ENCODE results near the gene LY6G6F.

The LY6G6F gene

GRCh38 chr6:31676322-31676903, 30.3 kb upstream of the LY6G6F start:
- no peak for TF ChIP-seq CTCF (IDR thresholded peaks at IDR 0.05; ENCODE audit: control extremely low read depth, extremely low read depth, low read depth, missing control alignments)
- DNase-seq (ENCODE audit: extremely low spot score): no peak
- CTCF ChIA-PET: interaction anchor here (1.5 to 2.3 kb wide), 2 partner anchors 13 to 77 kb away, joined by 4 to 5 read pairs; no protein-coding TSS in a partner anchor
- POLR2A ChIA-PET: interaction anchor here (1.1 kb wide), 1 partner anchor 139 kb away, joined by 3 read pairs; the partner anchor contains the start of genes HSPA1A and HSPA1L

GRCh38 chr6:31676904-31677303, 29.8 kb upstream of the LY6G6F start:
- CTCF ChIA-PET: interaction anchor here (1.2 to 1.5 kb wide), 2 partner anchors 12 to 13 kb away, joined by 3 to 4 read pairs; no protein-coding TSS in a partner anchor
- TF ChIP-seq CTCF (IDR thresholded peaks at IDR 0.05; ENCODE audit: control extremely low read depth, extremely low read depth, low read depth, missing control alignments): no peak
- POLR2A ChIA-PET: no interaction called here
- no peak for DNase-seq (ENCODE audit: extremely low spot score)

- POLR2A ChIA-PET: no interaction called here
- DNase-seq (ENCODE audit: extremely low spot score): no peak
- TF ChIP-seq CTCF (IDR thresholded peaks at IDR 0.05; ENCODE audit: control extremely low read depth, extremely low read depth, low read depth, missing control alignments): no peak
- CTCF ChIA-PET: interaction anchor here (0.8 to 2.9 kb wide), 6 partner anchors 10 to 275 kb away, joined by 3 to 12 read pairs (median 4); partner anchors contain the start of gene LY6G6D
These were observed 28.7 kb upstream of the LY6G6F start for GRCh38 chr6:31677955-31678354.

GRCh38 chr6:31680226-31681134, 26.2 kb upstream of the LY6G6F start, which contains the start of gene LY6G5C:
Gene LY6G5C, minus strand, starts transcription at chr6:31681067. Its CDS starts 694 bp downstream, at chr6:31680373.
- peak; percentile 83 for DNase-seq (ENCODE audit: extremely low spot score)
- TF ChIP-seq CTCF (IDR thresholded peaks at IDR 0.05; ENCODE audit: control extremely low read depth, extremely low read depth, low read depth, missing control alignments): peak; percentile 77
- POLR2A ChIA-PET: interaction anchor here (0.6 kb wide), 1 partner anchor 10 kb away, joined by 3 read pairs; no protein-coding TSS in a partner anchor
- CTCF ChIA-PET: interaction anchor here (0.6 to 2.9 kb wide), 20 partner anchors 8 to 290 kb away, joined by 3 to 20 read pairs (median 4); partner anchors contain the start of genes ABHD16A, CSNK2B, HSPA1A and HSPA1L

- POLR2A ChIA-PET: interaction anchor here (0.6 kb wide), 1 partner anchor 11 kb away, joined by 3 read pairs; no protein-coding TSS in a partner anchor
- TF ChIP-seq CTCF (IDR thresholded peaks at IDR 0.05; ENCODE audit: control extremely low read depth, extremely low read depth, low read depth, missing control alignments): peak; percentile 13
These were observed 25.5 kb upstream of the LY6G6F start for GRCh38 chr6:31681135-31681671.

GRCh38 chr6:31683591-31683990, 23.1 kb upstream of the LY6G6F start:
- DNase-seq (ENCODE audit: extremely low spot score): no peak
- no peak for TF ChIP-seq CTCF (IDR thresholded peaks at IDR 0.05; ENCODE audit: control extremely low read depth, extremely low read depth, low read depth, missing control alignments)
- POLR2A ChIA-PET: no interaction called here
- CTCF ChIA-PET: interaction anchor here (0.8 to 1.6 kb wide), 4 partner anchors 10 to 20 kb away, joined by 3 to 6 read pairs (median 4); partner anchors contain the start of genes ABHD16A and LY6G5B

More at GRCh38 chr6:31681135-31681671, 25.5 kb upstream of the LY6G6F start:
- CTCF ChIA-PET: interaction anchor here (0.6 to 2.4 kb wide), 15 partner anchors 9 to 289 kb away, joined by 3 to 20 read pairs (median 4); partner anchors contain the start of genes ABHD16A, CSNK2B, HSPA1A and HSPA1L
- DNase-seq (ENCODE audit: extremely low spot score): peak; percentile 75

Measured in GM10248 (cell line).